ENCODE data around the gene AHCYL2.
"Not testable (repeated sequence)": the region's sequence is repeated elsewhere in the genome, so short reads cannot be mapped to it uniquely, and the experiment has no call there.

Gene AHCYL2

DNA sequence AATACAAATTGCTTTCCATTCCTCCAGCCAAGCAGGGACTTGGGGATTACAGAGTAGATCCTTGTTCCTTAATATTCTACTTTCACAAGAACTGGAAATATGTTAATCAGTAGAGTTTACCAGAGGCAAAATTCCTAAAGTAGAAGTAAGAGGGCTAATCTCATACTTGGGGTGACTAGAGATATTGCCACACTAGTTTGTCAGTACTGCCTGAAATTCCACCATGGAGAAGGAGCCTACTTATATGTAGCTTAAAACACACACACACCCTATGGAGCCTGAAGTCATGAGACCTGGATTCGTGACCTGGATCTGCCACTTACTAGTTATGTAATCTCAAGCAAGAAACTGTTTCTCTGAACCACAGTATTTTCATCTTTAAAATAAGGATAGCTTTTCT, 243.3 kb downstream of the AHCYL2 start:
- H3K4me1 ChIP-seq = peaks cover 3% of the 10 kb centered on the region; the same call in 1 of the 2 replicates

DNA sequence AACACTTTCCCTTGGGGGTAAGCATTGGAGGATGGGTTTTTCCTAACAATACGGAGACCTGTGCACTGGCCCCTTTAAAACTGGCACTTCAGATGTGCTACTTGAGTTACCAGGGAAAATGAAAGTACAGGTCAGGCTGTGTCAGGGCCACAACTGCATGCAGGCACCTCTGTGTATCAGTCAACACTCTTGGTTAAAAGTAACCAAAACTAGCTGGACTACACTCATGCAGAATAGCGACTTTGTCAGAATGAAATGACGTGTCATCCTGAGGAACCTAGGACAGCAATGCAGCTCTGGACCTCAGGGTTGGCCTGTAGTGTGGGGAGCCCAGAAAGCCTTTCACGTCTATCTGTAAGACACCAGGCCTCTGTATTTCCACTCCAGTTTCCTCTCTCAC, 243.7 kb downstream of the AHCYL2 start:
- H3K36me3 ChIP-seq = no peaks in the 10 kb centered on the region

More for the DNA sequence above, 243.3 kb downstream of the AHCYL2 start:
- H3K36me3 ChIP-seq = no peaks in the 10 kb centered on the region
- no peaks in the 10 kb centered on the region for H3K9me3 ChIP-seq
- DNase-seq = no peak
- H3K4me3 ChIP-seq (ENCODE audit: low read depth, low read length) = no peak overlapping the region
- no peak for TF ChIP-seq CTCF (IDR thresholded peaks at IDR 0.05; ENCODE audit: low read depth, low read length)
- no peaks in the 10 kb centered on the region for H3K27me3 ChIP-seq

GRCh38 chr7:129469930-129470329, 245.1 kb downstream of the AHCYL2 start:
- Histone ChIP-seq H3K4me1 (peaks cover 3% of the 10 kb centered on the region; the same call in 1 of the 2 replicates), H3K27me3 (no peaks in the 10 kb centered on the region), H3K36me3 (no peaks in the 10 kb centered on the region), H3K9me3 (no peaks in the 10 kb centered on the region), H3K4me3 (ENCODE audit: low read depth, low read length) (no peak overlapping the region)
- no peak for TF ChIP-seq CTCF (IDR thresholded peaks at IDR 0.05; ENCODE audit: low read depth, low read length)
- no peak for DNase-seq

More for the DNA sequence above, 243.7 kb downstream of the AHCYL2 start:
- no peaks in the 10 kb centered on the region for H3K9me3 ChIP-seq
- H3K4me1 ChIP-seq = peaks cover 3% of the 10 kb centered on the region; the same call in 1 of the 2 replicates
- DNase-seq = no peak
- no peak for TF ChIP-seq CTCF (IDR thresholded peaks at IDR 0.05; ENCODE audit: low read depth, low read length)
- no peaks in the 10 kb centered on the region for H3K27me3 ChIP-seq
- no peak overlapping the region for H3K4me3 ChIP-seq (ENCODE audit: low read depth, low read length)

DNA sequence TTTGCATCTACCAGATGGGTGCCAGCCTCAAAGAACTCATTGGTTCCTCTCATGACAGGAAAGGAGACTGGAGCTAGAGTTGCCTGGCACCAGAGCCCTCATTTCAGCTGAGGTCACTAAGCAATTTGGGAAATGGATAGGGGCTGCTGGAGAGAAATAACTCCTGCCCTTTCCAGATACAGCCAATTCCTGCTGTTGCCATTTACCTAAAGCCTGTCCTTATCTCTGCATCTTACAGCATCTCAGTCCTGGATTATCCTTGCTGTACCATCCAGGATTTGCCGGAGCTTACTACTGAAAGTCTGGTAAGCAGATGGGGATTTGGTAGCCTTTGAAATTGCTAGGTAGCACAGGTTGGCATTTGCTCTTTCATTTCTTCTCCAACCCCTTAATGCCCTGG, 245.6 kb downstream of the AHCYL2 start:
- Histone ChIP-seq H3K36me3 (no peaks in the 10 kb centered on the region), H3K4me1 (peaks cover 3% of the 10 kb centered on the region; the same call in 1 of the 2 replicates), H3K27me3 (no peaks in the 10 kb centered on the region), H3K9me3 (no peaks in the 10 kb centered on the region), H3K4me3 (ENCODE audit: low read depth, low read length) (no peak overlapping the region)
- no peak for DNase-seq
- TF ChIP-seq CTCF (IDR thresholded peaks at IDR 0.05; ENCODE audit: low read depth, low read length) = no peak

- H3K4me3 ChIP-seq (ENCODE audit: low read depth, low read length) = no peak overlapping the region
- no peak for DNase-seq
- no peaks in the 10 kb centered on the region for H3K9me3 ChIP-seq
- no peak for TF ChIP-seq CTCF (IDR thresholded peaks at IDR 0.05; ENCODE audit: low read depth, low read length)
- no peaks in the 10 kb centered on the region for H3K27me3 ChIP-seq
- H3K4me1 ChIP-seq = no peaks in the 10 kb centered on the region
- H3K36me3 ChIP-seq = no peaks in the 10 kb centered on the region
These were observed 246.6 kb downstream of the AHCYL2 start for GRCh38 chr7:129471402-129471827.

DNA sequence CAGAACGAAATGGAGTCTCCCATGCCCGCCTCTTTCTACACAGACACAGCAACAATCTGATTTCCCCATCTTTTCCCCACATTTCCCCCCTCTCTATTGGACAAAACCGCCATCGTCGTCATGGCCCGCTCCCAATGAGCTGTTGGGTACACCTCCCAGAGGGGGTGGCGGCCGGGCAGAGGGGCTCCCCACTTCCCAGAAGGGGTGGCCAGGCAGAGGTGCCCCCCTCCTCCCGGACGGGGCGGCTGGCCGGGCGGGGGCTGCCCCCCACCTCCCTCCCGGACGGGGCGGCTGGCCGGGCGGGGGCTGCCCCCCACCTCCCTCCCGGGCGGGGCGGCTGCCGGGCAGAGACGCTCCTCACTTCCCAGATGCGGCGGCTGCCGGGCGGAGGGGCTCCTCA, 251.1 kb downstream of the AHCYL2 start:
- H3K36me3 ChIP-seq; H3K27me3 ChIP-seq; DNase-seq; H3K4me3 ChIP-seq (ENCODE audit: low read depth, low read length); H3K9me3 ChIP-seq; H3K4me1 ChIP-seq: not testable (repeated sequence)

DNA sequence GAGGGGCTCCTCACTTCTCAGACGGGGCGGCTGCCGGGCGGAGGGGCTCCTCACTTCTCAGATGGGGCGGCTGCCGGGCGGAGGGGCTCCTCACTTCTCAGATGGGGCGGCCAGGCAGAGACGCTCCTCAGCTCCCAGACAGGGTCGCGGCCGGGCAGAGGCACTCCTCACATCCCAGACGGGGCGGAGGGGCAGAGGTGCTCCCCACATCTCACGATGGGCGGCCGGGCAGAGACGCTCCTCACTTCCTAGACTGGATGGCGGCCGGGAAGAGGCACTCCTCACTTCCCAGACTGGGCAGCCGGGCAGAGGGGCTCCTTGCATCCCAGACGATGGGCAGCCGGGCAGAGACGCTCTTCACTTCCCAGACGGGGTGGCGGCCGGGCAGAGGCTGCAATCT, 251.6 kb downstream of the AHCYL2 start:
- H3K36me3 ChIP-seq; DNase-seq; H3K4me3 ChIP-seq (ENCODE audit: low read depth, low read length); H3K27me3 ChIP-seq; H3K4me1 ChIP-seq; H3K9me3 ChIP-seq: not testable (repeated sequence)
